H9 (cell line): ENCODE results near the gene GPC6. TPM values are rescaled to one million over a fixed set of nuclear protein-coding genes. Genes with fewer than 3 reads are reported as not detected.

ENCODE experiments used
- DNase-seq: peaks from one replicate; pipeline ENCODE4 v3.0.0-alpha.2; 2017
- H2AFZ ChIP-seq: one replicate; pipeline ENCODE4 v1.6.1; 2013; ENCODE audit warnings: mild to moderate bottlenecking, low read length, control low read depth, moderate library complexity
- H2AK5ac ChIP-seq: 2 replicates; pipeline ENCODE4 v1.6.1; 2013; ENCODE audit warnings: low read length, control low read depth, mixed read lengths; ENCODE audit not compliant: insufficient read length
- H2BK120ac ChIP-seq: one replicate; pipeline ENCODE4 v1.6.1; 2013; ENCODE audit warnings: low read depth, mild to moderate bottlenecking, low read length, control low read depth, inconsistent platforms; ENCODE audit not compliant: poor library complexity, severe bottlenecking
- H2BK12ac ChIP-seq: 2 replicates; pipeline ENCODE4 v1.6.1; 2013; ENCODE audit warnings: low read length, control low read depth, mixed read lengths, low read depth; ENCODE audit not compliant: insufficient read length
- H2BK15ac ChIP-seq: 2 replicates; pipeline ENCODE4 v1.6.1; 2013; ENCODE audit warnings: low read depth, low read length, control low read depth
- H2BK20ac ChIP-seq: one replicate; pipeline ENCODE4 v1.6.1; 2013; ENCODE audit warnings: low read depth, mild to moderate bottlenecking, low read length, control low read depth, inconsistent platforms; ENCODE audit not compliant: poor library complexity, severe bottlenecking
- H2BK5ac ChIP-seq: 2 replicates; pipeline ENCODE4 v1.6.1; 2013; ENCODE audit warnings: low read length, control low read depth, mixed read lengths; ENCODE audit not compliant: insufficient read length
- H3K14ac ChIP-seq: 2 replicates; pipeline ENCODE4 v1.6.1; 2013; ENCODE audit warnings: low read length, control low read depth; ENCODE audit not compliant: insufficient read depth
- H3K18ac ChIP-seq: 2 replicates; pipeline ENCODE4 v1.6.1; 2013; ENCODE audit warnings: low read depth, mild to moderate bottlenecking, mixed read lengths, low read length, control low read depth; ENCODE audit not compliant: insufficient read length
- H3K23ac ChIP-seq: 2 replicates; pipeline ENCODE4 v1.6.1; 2013; ENCODE audit warnings: low read length, control low read depth, mixed read lengths, low read depth; ENCODE audit not compliant: insufficient read length
- H3K23me2 ChIP-seq: 2 replicates; pipeline ENCODE4 v1.6.1; 2013; ENCODE audit warnings: low read depth, mild to moderate bottlenecking, mixed read lengths, low read length, control low read depth; ENCODE audit not compliant: insufficient read length, poor library complexity, severe bottlenecking
- H3K27ac ChIP-seq: 2 replicates; pipeline ENCODE4 v1.5.1; 2013; ENCODE audit warnings: low read length, control low read depth, mixed read lengths, low read depth; ENCODE audit not compliant: insufficient read length
- H3K27me3 ChIP-seq: 2 replicates; pipeline ENCODE4 v1.6.1; 2013; ENCODE audit warnings: low read length, control low read depth, inconsistent platforms; ENCODE audit not compliant: insufficient read depth
- H3K4ac ChIP-seq: 2 replicates; pipeline ENCODE4 v1.6.1; 2013; ENCODE audit warnings: low read depth, mild to moderate bottlenecking, control low read depth, inconsistent platforms, low read length, moderate library complexity
- H3K4me1 ChIP-seq: 2 replicates; pipeline ENCODE4 v1.6.1; 2013; ENCODE audit warnings: low read length, control low read depth, inconsistent platforms; ENCODE audit not compliant: insufficient read depth
- H3K4me2 ChIP-seq: 2 replicates; pipeline ENCODE4 v1.6.1; 2013; ENCODE audit warnings: low read length, control low read depth, mixed read lengths; ENCODE audit not compliant: insufficient read length, insufficient read depth
- H3K56ac ChIP-seq: 2 replicates; pipeline ENCODE4 v1.6.1; 2013; ENCODE audit warnings: low read depth, mild to moderate bottlenecking, mixed read lengths, low read length, control low read depth; ENCODE audit not compliant: insufficient read length
- H3K79me1 ChIP-seq: 2 replicates; pipeline ENCODE4 v1.6.1; 2013; ENCODE audit warnings: low read depth, mild to moderate bottlenecking, moderate library complexity, low read length, control low read depth, inconsistent platforms; ENCODE audit not compliant: insufficient read depth, poor library complexity, severe bottlenecking
- H3K79me2 ChIP-seq: 2 replicates; pipeline ENCODE4 v1.6.1; 2013; ENCODE audit warnings: low read length, control low read depth, inconsistent platforms; ENCODE audit not compliant: insufficient read depth
- H3K9ac ChIP-seq: 2 replicates; pipeline ENCODE4 v1.6.1; 2013; ENCODE audit warnings: low read length, control low read depth, mixed read lengths; ENCODE audit not compliant: insufficient read length; ENCODE audit errors: extremely low read depth
- H3K9me3 ChIP-seq: one replicate; pipeline ENCODE4 v1.6.1; 2013; ENCODE audit warnings: low read depth, low read length, inconsistent platforms; ENCODE audit not compliant: control insufficient read depth
- H3T11ph ChIP-seq: one replicate; pipeline ENCODE4 v1.6.1; 2013; ENCODE audit warnings: mild to moderate bottlenecking, low read length, control low read depth, inconsistent platforms
- H4K20me1 ChIP-seq: one replicate; pipeline ENCODE4 v1.6.1; 2013; ENCODE audit not compliant: control insufficient read depth, insufficient read length, insufficient read depth
- H4K5ac ChIP-seq: 2 replicates; pipeline ENCODE4 v1.6.1; 2013; ENCODE audit warnings: low read depth, mild to moderate bottlenecking, mixed read lengths, low read length, control low read depth; ENCODE audit not compliant: insufficient read length
- H4K8ac ChIP-seq: replicated peaks from 2 replicates; pipeline ENCODE4 v1.6.1; 2013; ENCODE audit warnings: low read length, control low read depth, mixed read lengths, low read depth; ENCODE audit not compliant: insufficient read length
- H4K91ac ChIP-seq: 2 replicates; pipeline ENCODE4 v1.6.1; 2013; ENCODE audit warnings: low read depth, mild to moderate bottlenecking, moderate library complexity, mixed read lengths, low read length, control low read depth; ENCODE audit not compliant: insufficient read length
- H3K27ac Mint-ChIP-seq, 3 experiments: 2 replicates in 2 of 3; 3 replicates in 1 of 3; pipeline ENCODE4 v1.8.0; 2020 to 2021; ENCODE audit warnings: mixed read lengths in 3 of 3, mild to moderate bottlenecking in 1 of 3, moderate library complexity in 1 of 3
- H3K27me3 Mint-ChIP-seq: 2 replicates; pipeline ENCODE4 v1.8.0; 2021; ENCODE audit warnings: low read depth, mild to moderate bottlenecking, moderate library complexity, mixed read lengths
- H3K36me3 Mint-ChIP-seq, 3 experiments: 2 replicates in 2 of 3; 3 replicates in 1 of 3; pipeline ENCODE4 v1.8.0; 2020 to 2021; ENCODE audit warnings: low read depth in 3 of 3, mixed read lengths in 3 of 3; ENCODE audit not compliant: insufficient read depth in 1 of 3
- H3K4me1 Mint-ChIP-seq, 2 experiments: 2 replicates each; pipeline ENCODE4 v1.8.0; 2020; ENCODE audit warnings: mixed read lengths in 2 of 2
- H3K4me3 Mint-ChIP-seq, 2 experiments: 2 replicates in 1 of 2; 3 replicates in 1 of 2; pipeline ENCODE4 v1.8.0; 2020 to 2021; ENCODE audit warnings: mild to moderate bottlenecking in 2 of 2, mixed read lengths in 2 of 2, moderate library complexity in 1 of 2
- H3K9me3 Mint-ChIP-seq, 2 experiments: 2 replicates in 1 of 2; 3 replicates in 1 of 2; pipeline ENCODE4 v1.8.0; 2020; ENCODE audit warnings: mild to moderate bottlenecking in 2 of 2, mixed read lengths in 2 of 2, moderate library complexity in 1 of 2
- WGBS: extraction: QIAGEN DNeasy Blood & Tissue Kit; methylation state at CpG from one replicate; pipeline ENCODE4 v1.1.7; 2013; ENCODE audit warnings: missing lambda C conversion rate, low lambda C conversion rate, mixed read lengths; ENCODE audit not compliant: insufficient read length; ENCODE audit errors: extremely low coverage; 5-methylcytosine and 5-hydroxymethylcytosine counted together
- total RNA-seq: library from RNA; stranded (reverse); gene quantifications from 2 replicates; pipeline ENCODE4 v1.2.1, GENCODE V29; 2021
- TF ChIP-seq, protein P1 (sequence below): fragments of 200-600 bp; sonication (generic); conservative IDR thresholded peaks from 3 replicates; pipeline ENCODE4 v1.8.0; 2021; ENCODE audit warnings: antibody characterized with exemption, mild to moderate bottlenecking

Gene GPC6
- total RNA-seq, 1 experiment from 2014 or later = 15.6 TPM

DNA sequence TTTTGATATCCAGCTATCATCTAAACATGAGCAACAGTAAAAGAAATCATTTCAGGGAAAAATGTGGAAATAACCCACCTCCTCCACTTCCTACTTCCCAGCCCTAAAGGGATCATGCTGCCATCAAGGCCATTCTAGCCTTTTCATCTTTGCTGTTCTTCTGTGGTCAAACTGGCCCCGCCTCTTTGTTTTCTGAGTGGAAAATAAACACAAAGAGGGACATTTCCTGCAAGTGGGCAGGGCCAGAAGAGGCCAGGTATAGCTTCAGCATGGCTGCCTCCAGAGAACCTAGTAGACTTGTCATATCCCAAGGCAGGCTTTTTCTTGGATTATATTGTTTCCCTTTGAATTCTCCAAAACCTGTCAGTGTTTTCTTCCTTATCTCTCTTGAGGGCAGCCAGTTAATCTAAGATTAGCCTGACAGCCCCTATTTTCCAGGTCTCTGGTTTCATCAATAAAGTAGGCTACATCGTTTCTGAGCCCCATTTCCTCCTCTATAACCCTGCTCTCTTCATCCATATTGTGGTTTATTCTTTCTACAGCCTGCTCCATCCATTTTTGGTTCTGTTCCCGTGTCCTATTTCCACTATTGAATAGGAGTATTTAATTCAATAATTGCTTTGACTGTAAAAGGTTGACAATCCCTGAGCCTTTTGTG lies 117.6 kb downstream of the GPC6 start:
- TF ChIP-seq, protein P1, sequence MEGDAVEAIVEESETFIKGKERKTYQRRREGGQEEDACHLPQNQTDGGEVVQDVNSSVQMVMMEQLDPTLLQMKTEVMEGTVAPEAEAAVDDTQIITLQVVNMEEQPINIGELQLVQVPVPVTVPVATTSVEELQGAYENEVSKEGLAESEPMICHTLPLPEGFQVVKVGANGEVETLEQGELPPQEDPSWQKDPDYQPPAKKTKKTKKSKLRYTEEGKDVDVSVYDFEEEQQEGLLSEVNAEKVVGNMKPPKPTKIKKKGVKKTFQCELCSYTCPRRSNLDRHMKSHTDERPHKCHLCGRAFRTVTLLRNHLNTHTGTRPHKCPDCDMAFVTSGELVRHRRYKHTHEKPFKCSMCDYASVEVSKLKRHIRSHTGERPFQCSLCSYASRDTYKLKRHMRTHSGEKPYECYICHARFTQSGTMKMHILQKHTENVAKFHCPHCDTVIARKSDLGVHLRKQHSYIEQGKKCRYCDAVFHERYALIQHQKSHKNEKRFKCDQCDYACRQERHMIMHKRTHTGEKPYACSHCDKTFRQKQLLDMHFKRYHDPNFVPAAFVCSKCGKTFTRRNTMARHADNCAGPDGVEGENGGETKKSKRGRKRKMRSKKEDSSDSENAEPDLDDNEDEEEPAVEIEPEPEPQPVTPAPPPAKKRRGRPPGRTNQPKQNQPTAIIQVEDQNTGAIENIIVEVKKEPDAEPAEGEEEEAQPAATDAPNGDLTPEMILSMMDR = no peak
- Mint-ChIP-seq H3K4me3 (no peak overlapping the region), H3K36me3 (peaks cover 5 to 11% (median 9%) of the 10 kb centered on the region in 3 experiments; a peak in 6 of 7 replicates), H3K27ac (no peak overlapping the region), H3K4me1 (peaks cover 4% of the 10 kb centered on the region in 2 experiments), H3K9me3 (peaks cover 0 to 10% of the 10 kb centered on the region in 2 experiments; a peak in 3 of 5 replicates), H3K27me3 (no peaks in the 10 kb centered on the region)
- H3K79me1 ChIP-seq = no peaks in the 10 kb centered on the region
- no peak overlapping the region for H2BK5ac ChIP-seq
- H2BK12ac ChIP-seq = no peak overlapping the region
- H3K4me2 ChIP-seq = no peak overlapping the region
- H3K27me3 ChIP-seq = no peaks in the 10 kb centered on the region
- peaks cover 7% of the 10 kb centered on the region; the same call in 1 of the 2 replicates for H3K79me2 ChIP-seq
- H3K4me1 ChIP-seq = no peaks in the 10 kb centered on the region
- no peak overlapping the region for H2AFZ ChIP-seq
- H3K9me3 ChIP-seq = no peaks in the 10 kb centered on the region
- H3K4ac ChIP-seq = no peak overlapping the region
- WGBS = no CpG with 5 or more reads among the region's 3 CpGs
- H2BK15ac ChIP-seq = no peak overlapping the region
- H4K20me1 ChIP-seq = no peaks in the 10 kb centered on the region
- no peak overlapping the region for H4K91ac ChIP-seq
- H4K5ac ChIP-seq = no peak overlapping the region
- no peak overlapping the region for H3K18ac ChIP-seq
- no peak overlapping the region for H3K27ac ChIP-seq
- no peak overlapping the region for H3K9ac ChIP-seq
- H3K23ac ChIP-seq = no peak overlapping the region
- H3T11ph ChIP-seq = no peak overlapping the region
- H3K14ac ChIP-seq = no peak overlapping the region
- H2BK120ac ChIP-seq = no peak overlapping the region
- H3K23me2 ChIP-seq = no peaks in the 10 kb centered on the region
- H2AK5ac ChIP-seq = no peak overlapping the region
- DNase-seq = no peak
- H3K56ac ChIP-seq = no peak overlapping the region
- no peak overlapping the region for H2BK20ac ChIP-seq
- H4K8ac ChIP-seq = no peak overlapping the region
